Measurements from ENCODE around the gene KIF5A.

The KIF5A gene

DNA sequence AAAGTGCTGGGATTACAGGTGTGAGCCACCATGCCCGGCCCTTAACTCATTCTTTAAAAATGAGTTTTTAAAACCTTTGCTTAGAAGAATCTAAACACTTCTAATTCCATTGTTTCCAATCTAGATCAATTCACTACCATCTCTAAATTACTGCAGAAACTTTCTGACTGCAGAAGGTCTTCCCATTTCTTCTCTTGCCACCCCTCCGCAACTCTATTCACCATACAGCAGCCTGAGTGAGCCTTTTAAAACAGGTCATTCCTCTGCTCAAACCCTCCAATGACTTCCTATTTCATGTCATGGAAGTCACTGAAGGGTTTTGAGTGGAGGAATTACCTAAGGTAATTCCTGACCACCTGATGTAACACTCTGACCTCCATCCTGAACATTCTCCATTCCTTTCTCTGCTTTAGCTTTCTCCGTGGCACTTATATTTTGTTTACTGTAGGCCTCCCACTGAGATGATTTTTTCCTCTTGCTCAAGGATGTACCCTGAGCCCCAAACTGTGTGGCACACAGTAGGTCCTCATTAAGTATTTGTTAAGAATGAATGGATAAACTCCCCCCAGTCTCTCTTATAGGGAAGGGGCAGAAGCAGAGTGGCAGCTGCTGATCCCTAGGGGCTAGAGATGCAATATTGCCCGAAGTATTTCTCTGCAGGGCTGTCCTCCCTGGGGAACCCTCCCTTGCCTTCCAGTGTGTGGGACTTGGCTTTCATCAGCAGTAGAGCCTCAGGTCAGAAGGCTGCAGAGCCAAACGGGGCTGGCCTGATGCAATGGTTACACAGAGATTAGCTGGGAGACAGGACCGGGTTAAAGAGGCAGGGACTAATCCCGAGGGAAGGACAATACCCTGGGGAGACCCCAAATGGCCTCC is 30.7 kb upstream of the KIF5A start:
- Histone ChIP-seq H3F3A (ENCODE audit: insufficient read depth) (peaks cover 53% of the 10 kb centered on the region), H4K20me1 (ENCODE audit: low read depth, low read length) (no peaks in the 10 kb centered on the region; the same call in 1 of the 2 replicates), H3K9me2 (replicated peaks; ENCODE audit: insufficient read depth, low read length) (no peaks in the 10 kb centered on the region)

DNA sequence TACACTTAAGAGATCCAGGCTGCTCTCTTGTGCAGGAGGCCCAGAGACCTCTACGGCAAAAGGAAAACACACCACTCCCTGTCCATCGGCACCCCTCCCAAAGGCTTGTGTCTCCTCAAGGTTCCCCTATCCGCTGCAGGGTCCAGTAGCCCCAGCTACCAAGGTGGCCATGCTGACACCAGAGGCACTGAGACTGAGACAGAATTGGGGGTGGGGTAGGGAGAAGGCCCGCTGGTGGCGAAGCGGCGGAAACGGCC is 30.1 kb upstream of the KIF5A start:
- Histone ChIP-seq H3K27ac (ENCODE audit: low read depth, low read length) (peak overlapping the region; percentile 58), H3K4me3 (ENCODE audit: insufficient read depth, low read length, poor library complexity, severe bottlenecking) (peak overlapping the region; percentile 70), H3K9me2 (replicated peaks; ENCODE audit: insufficient read depth, low read length) (no peaks in the 10 kb centered on the region), H4K20me1 (ENCODE audit: low read depth, low read length) (no peaks in the 10 kb centered on the region; the same call in 1 of the 2 replicates), H3K4me2 (ENCODE audit: low read depth, low read length, poor library complexity, severe bottlenecking) (peak overlapping the region; percentile 72), H3K27me3 (ENCODE audit: low read length) (no peaks in the 10 kb centered on the region), H3F3A (ENCODE audit: insufficient read depth) (peaks cover 53% of the 10 kb centered on the region), H3K9me3 (ENCODE audit: insufficient read depth, low read length) (no peaks in the 10 kb centered on the region), H3K36me3 (ENCODE audit: low read length) (peaks cover 20% of the 10 kb centered on the region), H3K9ac (ENCODE audit: low read length) (peak overlapping the region; percentile 86), H3K79me2 (ENCODE audit: insufficient read depth, low read length) (peaks cover 34% of the 10 kb centered on the region), H2AFZ (ENCODE audit: low read depth, low read length, severe bottlenecking) (no peak overlapping the region)
- no peak for TF ChIP-seq EZH2phosphoT487 (conservative IDR thresholded peaks at IDR 0.05; ENCODE audit: low read length)
- TF ChIP-seq, protein P1, sequence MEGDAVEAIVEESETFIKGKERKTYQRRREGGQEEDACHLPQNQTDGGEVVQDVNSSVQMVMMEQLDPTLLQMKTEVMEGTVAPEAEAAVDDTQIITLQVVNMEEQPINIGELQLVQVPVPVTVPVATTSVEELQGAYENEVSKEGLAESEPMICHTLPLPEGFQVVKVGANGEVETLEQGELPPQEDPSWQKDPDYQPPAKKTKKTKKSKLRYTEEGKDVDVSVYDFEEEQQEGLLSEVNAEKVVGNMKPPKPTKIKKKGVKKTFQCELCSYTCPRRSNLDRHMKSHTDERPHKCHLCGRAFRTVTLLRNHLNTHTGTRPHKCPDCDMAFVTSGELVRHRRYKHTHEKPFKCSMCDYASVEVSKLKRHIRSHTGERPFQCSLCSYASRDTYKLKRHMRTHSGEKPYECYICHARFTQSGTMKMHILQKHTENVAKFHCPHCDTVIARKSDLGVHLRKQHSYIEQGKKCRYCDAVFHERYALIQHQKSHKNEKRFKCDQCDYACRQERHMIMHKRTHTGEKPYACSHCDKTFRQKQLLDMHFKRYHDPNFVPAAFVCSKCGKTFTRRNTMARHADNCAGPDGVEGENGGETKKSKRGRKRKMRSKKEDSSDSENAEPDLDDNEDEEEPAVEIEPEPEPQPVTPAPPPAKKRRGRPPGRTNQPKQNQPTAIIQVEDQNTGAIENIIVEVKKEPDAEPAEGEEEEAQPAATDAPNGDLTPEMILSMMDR (IDR thresholded peaks at IDR 0.05; ENCODE audit: insufficient read depth, low read length, poor library complexity, severe bottlenecking): no peak

More for the DNA sequence above, 30.7 kb upstream of the KIF5A start:
- peak overlapping the region; percentile 70 for H3K4me3 ChIP-seq (ENCODE audit: insufficient read depth, low read length, poor library complexity, severe bottlenecking)
- no peak overlapping the region for H2AFZ ChIP-seq (ENCODE audit: low read depth, low read length, severe bottlenecking)
- peaks cover 30% of the 10 kb centered on the region for H3K79me2 ChIP-seq (ENCODE audit: insufficient read depth, low read length)
- H3K36me3 ChIP-seq (ENCODE audit: low read length): peaks cover 20% of the 10 kb centered on the region
- H3K27me3 ChIP-seq (ENCODE audit: low read length): no peaks in the 10 kb centered on the region
- TF ChIP-seq, protein P1 (IDR thresholded peaks at IDR 0.05; ENCODE audit: insufficient read depth, low read length, poor library complexity, severe bottlenecking): no peak
- TF ChIP-seq EZH2phosphoT487 (conservative IDR thresholded peaks at IDR 0.05; ENCODE audit: low read length): no peak
- H3K9ac ChIP-seq (ENCODE audit: low read length): peak overlapping the region; percentile 86
- peak overlapping the region; percentile 58 for H3K27ac ChIP-seq (ENCODE audit: low read depth, low read length)
- H3K9me3 ChIP-seq (ENCODE audit: insufficient read depth, low read length): no peaks in the 10 kb centered on the region
- H3K4me2 ChIP-seq (ENCODE audit: low read depth, low read length, poor library complexity, severe bottlenecking): peak overlapping the region; percentile 72

DNA sequence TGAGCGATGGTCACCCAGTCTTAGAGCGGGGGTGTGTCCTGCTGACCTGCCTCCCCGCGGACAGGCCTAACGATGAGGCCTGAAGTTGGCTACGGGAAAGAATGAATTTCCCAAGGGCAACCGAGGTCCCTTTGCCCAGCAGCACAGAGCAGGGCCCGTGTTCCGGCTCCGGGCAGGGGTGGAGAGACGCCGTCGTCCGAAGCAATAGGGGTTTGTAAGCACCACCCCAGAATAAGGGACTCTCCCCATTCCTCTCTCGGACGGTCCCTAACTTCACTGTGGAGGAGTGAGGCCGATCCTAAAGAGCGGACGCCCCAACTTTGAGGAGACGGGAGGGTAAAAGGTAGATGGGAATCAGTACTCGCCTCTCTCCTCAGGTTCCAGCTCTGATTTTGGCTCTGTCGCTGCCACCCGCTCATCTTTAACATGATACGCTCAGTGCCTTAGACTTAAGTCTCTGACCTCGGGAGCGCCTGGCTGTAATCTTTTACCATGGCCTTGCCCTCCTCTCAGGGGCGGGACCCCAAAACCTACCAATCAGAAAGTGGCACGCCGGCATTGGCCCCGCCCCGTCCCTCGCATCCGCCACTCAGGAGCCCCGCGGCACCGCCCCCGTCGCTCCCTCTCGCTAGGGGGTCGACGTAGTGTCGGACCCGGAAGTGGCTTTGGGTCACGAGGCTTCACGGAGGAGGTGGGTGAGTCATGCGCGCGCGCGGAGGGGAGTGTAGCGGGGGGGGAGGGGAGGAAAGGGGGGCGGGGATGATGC is 29.6 kb upstream of the KIF5A start, which contains the start of gene DDIT3:
Gene DDIT3, minus strand, starts transcription at position 462 of the 766 bp plus-strand sequence. CDS start 3,108 bp downstream, outside the sequence.
- peaks cover 15% of the 10 kb centered on the region for H3K36me3 ChIP-seq (ENCODE audit: low read length)
- TF ChIP-seq, protein P1 (IDR thresholded peaks at IDR 0.05; ENCODE audit: insufficient read depth, low read length, poor library complexity, severe bottlenecking): no peak
- no peak for TF ChIP-seq EZH2phosphoT487 (conservative IDR thresholded peaks at IDR 0.05; ENCODE audit: low read length)

More for the DNA sequence above, 29.6 kb upstream of the KIF5A start, which contains the start of gene DDIT3:
- H4K20me1 ChIP-seq (ENCODE audit: low read depth, low read length): no peaks in the 10 kb centered on the region; the same call in 1 of the 2 replicates
- H3K79me2 ChIP-seq (ENCODE audit: insufficient read depth, low read length): peaks cover 35% of the 10 kb centered on the region
- peak within 1 kb of the TSS; percentile 84 for H3K4me2 ChIP-seq (ENCODE audit: low read depth, low read length, poor library complexity, severe bottlenecking)
- peak within 1 kb of the TSS; percentile 86 for H3K9ac ChIP-seq (ENCODE audit: low read length)
- H3K27me3 ChIP-seq (ENCODE audit: low read length): no peaks in the 10 kb centered on the region
- no peak within 1 kb of the TSS for H2AFZ ChIP-seq (ENCODE audit: low read depth, low read length, severe bottlenecking)
- H3K9me3 ChIP-seq (ENCODE audit: insufficient read depth, low read length): no peaks in the 10 kb centered on the region
- no peaks in the 10 kb centered on the region for H3K9me2 ChIP-seq (replicated peaks; ENCODE audit: insufficient read depth, low read length)
- peak within 1 kb of the TSS; percentile 70 for H3K4me3 ChIP-seq (ENCODE audit: insufficient read depth, low read length, poor library complexity, severe bottlenecking)
- peaks cover 48% of the 10 kb centered on the region for H3F3A ChIP-seq (ENCODE audit: insufficient read depth)
- H3K27ac ChIP-seq (ENCODE audit: low read depth, low read length): peak within 1 kb of the TSS; percentile 98

Measured in SU-DHL-6 (cell line).